NCI-H1048 (cell line): ENCODE results near the gene LINC01488.

Source experiments
- DNase-seq: peaks from one replicate; lab custom pipeline; 2025; lab: John Stamatoyannopoulos, UW

LINC01488 gene

GRCh38 chr11:69479591-69480271 is 1.7 kb upstream of the LINC01488 start:
- no peak for DNase-seq

DNA sequence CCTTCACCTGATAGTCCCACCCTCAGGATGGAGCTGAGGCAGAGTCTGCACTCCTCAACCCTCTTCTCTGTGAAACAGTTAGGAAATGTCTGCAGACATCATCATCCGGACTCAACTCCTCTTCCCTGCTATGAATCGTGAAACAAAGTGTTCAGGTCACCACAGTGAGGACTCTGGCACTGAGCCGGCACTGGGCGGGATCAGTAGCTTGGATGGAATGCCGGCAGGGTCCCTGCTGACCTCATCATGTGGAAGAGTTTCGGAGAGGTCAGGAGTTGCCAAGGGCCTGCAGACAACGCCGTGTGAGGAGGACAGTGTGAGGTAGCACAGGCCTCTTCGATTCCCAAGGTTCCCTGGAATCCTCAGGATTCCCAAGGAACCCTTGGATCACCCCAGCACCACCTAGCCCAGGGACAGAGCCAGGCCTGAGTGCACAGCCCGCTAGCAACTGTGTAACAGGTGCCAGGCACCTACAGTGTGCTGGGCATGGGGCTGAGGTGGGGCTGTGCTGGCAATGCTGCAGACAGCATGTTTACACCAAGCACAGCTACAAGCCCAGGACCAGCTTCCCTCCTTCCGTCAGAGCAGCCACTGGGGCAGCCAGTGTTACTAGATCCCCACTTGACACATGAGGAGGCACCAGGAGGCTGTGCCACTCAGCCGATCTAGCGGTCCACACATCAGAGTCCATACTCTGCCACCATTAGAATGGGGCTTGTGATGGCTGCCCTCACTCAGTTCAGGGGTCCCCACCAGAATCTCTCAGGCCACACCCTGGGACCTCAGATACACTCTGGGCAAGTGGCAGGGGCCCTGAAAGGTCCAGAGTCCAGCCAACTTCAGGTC is 693 bp upstream of the LINC01488 start:
- DNase-seq = no peak

DNA sequence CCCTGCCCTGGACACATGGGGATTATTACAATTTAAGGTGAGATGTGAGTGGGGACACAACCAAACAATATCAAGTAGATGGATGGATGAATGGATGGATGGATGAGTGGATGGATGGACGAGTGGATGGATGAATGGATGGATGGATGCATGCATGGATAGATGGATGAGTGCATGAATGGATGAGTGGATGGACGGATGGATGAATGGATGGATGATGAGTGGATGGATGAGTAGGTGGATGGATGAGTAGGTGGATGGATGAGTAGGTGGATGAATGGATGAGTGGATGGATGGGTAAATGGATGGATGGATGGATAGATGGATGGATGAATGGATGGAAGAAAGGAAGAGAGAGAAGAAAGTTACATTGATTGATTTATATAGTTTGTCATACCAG is 859 bp downstream of the LINC01488 start:
- DNase-seq = no peak

GRCh38 chr11:69483170-69483569 is 1.7 kb downstream of the LINC01488 start:
- DNase-seq = no peak

- DNase-seq = no peak
Observed at GRCh38 chr11:69483691-69484426, 2.4 kb downstream of the LINC01488 start.

GRCh38 chr11:69484427-69485259 is 3.2 kb downstream of the LINC01488 start:
- DNase-seq = no peak

GRCh38 chr11:69485337-69486041 is 4.0 kb downstream of the LINC01488 start:
- no peak for DNase-seq

DNA sequence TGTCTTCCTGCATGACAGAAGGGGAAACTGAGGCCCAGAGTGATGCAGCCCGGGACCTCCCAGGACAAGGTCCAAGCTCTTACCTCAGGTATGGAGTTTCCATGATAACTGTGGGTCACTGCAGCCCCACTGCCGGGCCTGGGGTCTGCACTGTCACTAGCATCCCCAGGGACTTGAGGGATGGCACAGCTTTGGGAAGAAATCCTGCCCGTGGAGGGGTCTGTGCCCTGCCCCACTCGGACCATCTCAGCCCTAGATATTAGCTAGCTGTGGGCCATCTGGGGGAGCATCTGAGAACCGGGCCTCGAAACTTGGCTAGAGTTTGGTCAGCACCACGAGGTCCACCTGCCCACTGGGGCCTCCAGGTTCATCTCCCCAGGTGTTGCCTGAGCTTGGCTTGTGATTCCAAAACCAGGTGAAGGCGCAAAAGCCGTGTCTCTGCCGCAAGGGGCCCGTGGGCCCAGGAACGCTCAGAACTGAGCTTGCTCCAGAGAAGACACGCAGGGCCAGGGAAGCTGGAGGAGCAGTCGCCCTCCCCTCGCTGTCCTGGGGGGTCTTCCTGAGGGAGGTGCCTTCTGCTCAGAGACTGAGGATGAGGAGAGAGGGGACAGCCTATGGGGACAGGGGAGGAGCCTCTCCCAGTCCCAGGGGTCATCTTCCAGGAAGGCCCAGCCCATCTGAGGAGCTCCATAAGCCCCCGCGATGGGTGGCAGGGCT is 4.8 kb downstream of the LINC01488 start:
- no peak for DNase-seq

- DNase-seq = no peak
Observed at GRCh38 chr11:69486773-69487291, 5.4 kb downstream of the LINC01488 start.

GRCh38 chr11:69487391-69487790 is 5.9 kb downstream of the LINC01488 start:
- no peak for DNase-seq

- no peak for DNase-seq
Observed at GRCh38 chr11:69487849-69488542, 6.5 kb downstream of the LINC01488 start.

DNA sequence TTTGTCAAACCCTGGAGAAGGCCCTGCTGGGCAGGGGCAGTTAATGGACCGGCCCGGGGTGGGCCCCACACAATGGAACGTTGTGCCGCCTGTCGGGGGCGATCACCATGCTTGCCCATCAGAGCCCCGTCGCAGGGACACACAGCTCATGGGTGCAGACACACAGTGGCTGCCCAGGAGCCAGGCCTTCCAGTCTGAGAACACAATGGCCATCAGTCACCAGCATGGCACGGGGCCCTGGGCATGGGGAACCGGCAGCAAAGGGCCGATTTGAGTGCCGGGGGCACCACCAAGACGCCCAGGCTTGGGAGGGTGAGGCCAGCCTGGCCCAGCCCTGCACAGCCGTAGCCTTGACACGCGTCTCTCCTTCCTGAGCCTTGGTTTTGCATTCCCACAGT is 7.1 kb downstream of the LINC01488 start:
- DNase-seq = no peak

- DNase-seq = no peak
Observed at GRCh38 chr11:69489031-69489745, 7.7 kb downstream of the LINC01488 start.

DNA sequence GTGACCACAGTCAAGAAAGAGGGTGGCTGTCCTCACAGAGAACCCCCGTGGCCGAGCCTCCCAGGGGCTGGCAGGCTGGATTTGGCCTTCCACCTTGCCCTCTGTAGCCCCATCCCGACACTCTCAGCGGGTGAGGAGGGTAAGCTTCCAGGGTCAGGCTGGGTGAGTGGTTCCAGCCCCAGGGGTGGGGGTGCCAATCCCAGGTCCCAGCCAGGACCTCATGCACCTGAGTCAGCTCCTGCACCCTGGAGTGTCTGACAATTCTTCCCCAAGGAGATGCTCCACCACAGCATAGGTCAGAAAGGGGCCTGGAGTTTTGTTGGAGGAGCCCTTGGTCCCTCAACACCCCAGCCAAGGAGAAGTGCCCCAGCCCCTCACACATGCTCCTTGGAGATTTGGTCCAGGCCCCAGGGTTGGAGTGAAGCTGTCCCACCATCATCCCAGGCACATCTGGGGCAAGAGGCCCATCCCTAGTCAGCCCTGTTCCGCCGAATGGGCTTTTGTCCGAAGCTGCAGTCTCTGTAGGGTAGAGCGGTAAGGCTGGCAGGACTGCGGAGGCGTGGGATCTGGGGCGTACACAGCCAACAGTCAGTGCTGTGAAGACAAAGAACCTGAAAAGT is 8.4 kb downstream of the LINC01488 start:
- DNase-seq = no peak

DNA sequence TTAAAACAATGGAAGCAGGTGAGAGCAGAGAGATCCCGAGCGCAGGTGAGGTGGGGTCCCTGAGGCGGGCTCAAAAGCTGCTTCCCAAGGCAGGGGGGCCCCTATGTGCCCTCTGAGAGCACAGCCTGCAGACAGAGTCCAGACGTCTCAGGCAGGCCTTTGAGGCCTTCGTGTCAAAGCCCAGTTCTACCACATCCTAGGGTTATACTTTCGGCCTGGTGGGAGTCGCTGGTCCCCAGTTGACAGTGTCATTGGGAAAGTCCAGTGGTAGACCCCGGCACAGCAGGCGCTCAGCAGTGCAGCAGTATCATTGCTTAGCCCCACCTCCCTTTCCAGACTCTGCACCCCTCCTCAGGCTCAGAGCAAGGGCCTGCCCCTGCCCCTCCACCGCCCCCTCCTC is 9.1 kb downstream of the LINC01488 start:
- no peak for DNase-seq

DNA sequence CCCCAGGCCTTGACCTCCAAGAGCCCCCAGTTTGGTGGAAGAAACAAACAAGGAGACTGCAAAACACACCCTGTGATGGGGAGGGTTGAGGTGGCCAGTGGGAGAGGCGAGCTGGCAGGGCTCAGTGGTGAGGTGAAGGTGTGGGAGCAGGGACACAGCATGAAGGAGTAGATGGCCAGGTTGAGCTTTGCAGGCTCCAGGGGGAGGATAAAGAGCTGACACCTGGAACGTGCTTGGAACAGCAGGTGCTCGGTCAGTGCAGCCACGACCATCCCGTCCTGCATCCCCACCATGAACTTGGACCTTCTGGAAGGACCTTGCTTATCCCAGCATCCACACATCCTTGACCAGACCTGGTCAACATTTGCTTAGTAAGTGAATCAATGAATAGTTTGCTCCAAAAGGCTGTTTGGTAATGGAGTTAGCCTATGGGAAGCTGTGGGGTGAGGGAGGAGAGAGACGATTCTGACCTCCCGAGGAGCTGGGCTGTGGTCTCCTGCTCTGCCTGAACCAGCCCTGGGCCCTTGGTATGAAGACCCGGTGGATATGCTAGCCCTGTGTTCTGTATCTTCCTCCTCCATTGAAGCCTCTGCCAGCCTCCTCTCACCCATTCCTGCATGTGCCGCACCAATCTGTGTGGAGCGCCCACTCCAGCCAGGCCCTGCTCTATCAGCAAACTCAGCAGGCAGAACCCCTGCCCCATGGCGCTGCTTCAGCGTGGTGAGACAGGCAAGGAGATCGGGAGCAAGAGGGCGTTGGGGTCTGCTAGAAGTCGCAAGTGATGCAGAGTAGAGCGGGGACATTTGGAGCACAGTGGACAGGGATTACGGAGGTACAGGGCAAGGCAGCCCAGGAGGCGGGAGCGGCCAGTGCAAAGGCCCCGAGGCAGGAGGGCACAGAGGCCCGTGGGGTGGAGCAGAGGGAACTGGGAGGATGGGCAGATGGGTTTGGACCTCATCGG is 9.9 kb downstream of the LINC01488 start:
- DNase-seq = no peak

- DNase-seq = no peak
Observed at GRCh38 chr11:69492201-69492991, 10.9 kb downstream of the LINC01488 start.
